Renal cortical epithelial cell (primary cell): ENCODE results near the gene HSPH1. TPM values are rescaled to one million over a fixed set of nuclear protein-coding genes. Genes with fewer than 3 reads are reported as not detected.
A peak's percentile ranks its signal among the peaks of the same experiment; 100 is the strongest.
"Not testable (repeated sequence)": the region's sequence is repeated elsewhere in the genome, so short reads cannot be mapped to it uniquely, and the experiment has no call there.

Source experiments
- DNase-seq: peaks from one replicate; pipeline ENCODE4 v3.0.0-alpha.2; 2011; ENCODE audit warnings: low read depth
- total RNA-seq: library from RNA; depleted of rRNA; stranded (reverse); fragments of >200 nt; gene quantifications from 2 replicates; pipeline ENCODE4 v1.2.3, GENCODE V29; 2014

Gene HSPH1
- total RNA-seq, 1 donor from 2014 or later, result 102 TPM

DNA sequence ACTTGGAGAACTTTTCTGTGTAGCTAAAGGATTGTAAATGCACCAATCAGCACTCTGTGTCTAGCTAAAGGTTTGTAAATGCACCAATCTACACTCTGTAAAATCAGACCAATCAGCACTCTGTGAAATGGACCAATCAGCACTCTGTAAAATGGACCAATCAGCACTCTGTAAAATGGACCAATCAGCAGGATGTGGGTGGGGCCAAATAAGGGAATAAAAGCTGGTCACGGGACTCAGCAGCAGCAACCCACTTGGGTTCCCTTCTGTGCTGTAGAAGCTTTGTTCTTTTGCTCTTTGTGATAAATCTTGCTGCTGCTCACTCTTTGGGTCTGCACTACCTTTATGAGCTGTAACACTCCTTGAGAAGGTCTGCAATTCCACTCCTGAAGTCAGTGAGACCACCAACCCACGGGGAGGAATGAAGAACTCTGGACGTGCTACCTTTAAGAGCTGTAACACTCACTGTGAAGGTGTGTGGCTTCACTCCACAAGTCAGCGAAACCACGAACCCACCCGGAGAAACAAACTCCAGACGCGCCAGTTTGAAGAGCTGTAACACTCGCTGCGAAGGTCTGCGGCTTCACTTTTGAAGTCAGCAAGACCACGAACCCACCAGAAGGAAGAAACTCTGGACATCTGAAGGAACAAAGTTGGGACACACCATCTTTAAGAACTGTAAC lies 16.2 kb upstream of the HSPH1 start:
- not testable (repeated sequence) for DNase-seq

DNA sequence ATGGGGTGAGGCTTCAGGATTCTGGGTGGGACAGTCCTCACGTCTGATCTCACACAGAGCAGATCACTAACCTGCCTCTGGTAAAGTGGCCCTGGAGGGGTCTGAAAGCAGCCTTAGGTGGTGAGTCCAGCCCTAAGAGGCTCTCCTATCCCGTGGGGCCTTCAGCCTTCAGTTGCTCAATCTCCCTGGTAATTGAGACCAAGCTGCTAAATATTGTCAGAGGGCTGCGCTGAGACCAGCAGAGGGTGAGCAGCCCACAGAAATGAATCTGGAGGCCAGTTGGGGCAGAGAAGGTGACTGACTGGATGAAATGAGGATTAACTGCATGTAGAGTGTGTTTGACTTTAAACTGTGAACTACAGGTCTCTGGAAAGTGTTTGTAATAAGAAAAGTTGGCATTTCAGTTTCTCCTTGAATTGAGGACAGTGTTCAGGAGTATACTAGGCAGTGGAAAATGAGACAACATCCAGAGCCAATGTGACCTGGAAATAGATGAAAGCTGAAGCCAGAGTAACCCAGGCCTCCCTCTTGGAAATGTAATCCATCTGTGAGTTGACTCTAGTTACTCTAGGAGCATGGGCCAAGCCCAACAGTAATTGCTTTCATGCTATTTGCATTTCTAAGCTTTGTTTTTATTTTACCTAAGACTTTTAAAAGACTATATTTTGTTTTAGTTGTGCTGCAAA lies 14.3 kb upstream of the HSPH1 start:
- no peak for DNase-seq

DNA sequence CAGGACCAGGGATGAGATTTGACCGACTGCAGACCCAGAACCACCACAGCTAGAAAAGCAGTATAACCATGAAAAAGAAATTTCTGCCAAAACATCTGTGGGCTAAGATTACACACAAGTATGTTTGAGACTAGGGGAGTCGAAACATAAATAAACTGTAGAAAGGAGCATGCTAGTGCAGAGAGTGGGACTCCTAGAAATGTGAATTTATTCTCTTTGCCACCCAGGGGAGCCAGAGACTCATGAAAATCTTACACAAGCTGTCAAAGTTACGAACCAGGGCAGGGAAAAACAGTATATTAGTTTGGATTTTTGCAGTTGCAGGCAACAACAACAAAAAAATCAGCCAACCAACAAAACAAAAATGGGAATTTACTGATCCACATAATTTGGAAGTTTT lies 12.3 kb upstream of the HSPH1 start:
- no peak for DNase-seq

DNA sequence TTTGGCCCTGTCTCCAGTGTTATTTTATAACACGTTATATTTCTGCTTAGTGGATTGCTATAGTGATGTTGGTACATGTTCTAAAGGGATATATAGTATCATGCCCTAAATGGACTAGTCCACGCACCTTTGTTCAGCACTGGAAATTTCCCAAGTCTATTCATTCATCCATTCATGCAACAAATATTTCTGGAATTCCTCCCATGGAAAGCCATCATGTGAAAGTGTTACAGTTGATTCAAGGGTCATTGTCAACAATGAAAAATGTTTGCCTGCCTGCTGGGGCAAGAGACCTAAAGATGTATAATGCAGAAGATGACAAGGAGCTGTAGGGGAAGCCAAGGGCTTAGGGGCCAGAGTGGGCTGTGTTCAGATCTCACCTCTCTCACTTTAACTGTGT lies 10.8 kb upstream of the HSPH1 start:
- peak; percentile 96 for DNase-seq

DNA sequence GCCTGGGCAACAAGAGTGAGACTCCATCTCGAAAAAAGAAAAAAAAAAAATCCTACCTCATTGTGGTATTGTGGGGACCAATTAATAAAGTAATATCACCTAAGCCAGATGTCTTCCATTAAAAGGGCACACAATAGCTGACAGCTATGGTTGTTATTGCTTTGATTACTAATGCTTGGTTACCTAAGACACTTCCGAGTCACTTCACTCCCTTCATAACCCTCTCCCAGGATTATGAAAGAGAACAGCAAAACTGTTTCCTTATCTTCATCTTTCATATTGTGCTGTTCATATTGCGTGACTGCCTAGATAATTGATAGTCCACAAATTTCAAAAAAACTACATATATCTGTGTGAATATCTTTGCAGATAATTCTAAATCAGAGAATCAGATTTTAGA lies 10.3 kb upstream of the HSPH1 start:
- DNase-seq, result peak; percentile 70

DNA sequence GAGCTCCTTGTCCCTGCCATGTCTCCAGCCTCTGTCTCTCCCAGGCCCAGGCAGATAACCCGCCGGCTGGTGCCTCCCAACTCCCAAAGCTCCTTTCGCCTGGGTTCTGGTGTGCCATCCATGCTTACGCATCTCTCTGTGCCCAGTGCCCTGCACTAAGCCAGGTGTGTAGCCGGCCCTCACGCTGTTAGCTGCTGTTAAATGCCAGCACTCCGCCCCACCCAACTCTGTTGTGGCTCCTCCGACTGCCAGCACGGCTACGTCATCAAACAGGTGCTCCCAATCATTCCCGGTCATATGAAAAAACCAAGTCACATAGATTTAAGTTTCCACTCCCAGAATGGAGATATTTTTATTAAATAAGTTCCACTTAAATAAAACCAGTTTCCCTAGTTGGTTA lies 7.0 kb upstream of the HSPH1 start:
- no peak for DNase-seq

DNA sequence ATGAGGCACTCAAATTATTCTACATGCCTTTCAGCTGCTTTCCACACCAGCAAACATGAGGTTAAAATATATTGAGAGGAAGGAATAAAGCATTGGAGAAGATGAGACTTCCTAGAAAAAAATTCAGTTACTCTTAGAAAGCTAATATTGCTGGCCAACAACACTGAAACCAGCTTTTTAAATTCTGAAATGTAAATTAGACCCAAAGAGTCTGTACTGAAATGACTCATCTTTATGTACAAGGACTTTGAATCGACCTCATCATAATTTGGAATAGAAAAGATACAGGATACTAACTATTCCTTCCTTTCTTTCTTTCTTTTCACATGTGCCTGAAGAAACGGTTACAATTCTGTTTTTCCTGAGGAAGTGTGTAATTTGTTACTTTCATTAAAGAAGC lies 6.5 kb upstream of the HSPH1 start:
- no peak for DNase-seq

GRCh38 chr13:31167490-31167889 lies 5.8 kb upstream of the HSPH1 start:
- DNase-seq, result no peak

DNA sequence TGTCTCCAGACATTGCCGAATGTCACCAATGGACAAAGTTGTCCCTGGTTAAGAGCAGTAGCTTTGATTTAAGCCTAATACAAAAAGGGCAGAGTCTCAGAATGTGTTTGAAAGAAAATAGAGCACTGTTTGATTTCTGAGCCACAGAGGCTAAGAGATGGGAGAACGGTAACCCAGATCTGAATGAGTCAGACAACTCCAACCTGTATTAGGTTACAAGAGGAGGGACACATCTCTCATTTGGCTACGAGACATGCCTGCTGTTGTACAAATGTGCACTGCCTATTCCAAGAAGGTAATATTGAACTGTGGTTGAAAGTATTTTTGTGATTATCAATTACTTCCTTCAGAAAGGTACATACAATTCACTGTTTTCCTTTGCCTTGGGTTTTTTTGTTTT lies 4.9 kb upstream of the HSPH1 start:
- peak; percentile 24 for DNase-seq

GRCh38 chr13:31162151-31163008 lies 676 bp upstream of the HSPH1 start:
- DNase-seq, result peak; percentile 96

GRCh38 chr13:31160857-31161556 lies 697 bp downstream of the HSPH1 start:
- DNase-seq, result peak; percentile 54

- peak; percentile 10 for DNase-seq
These were observed 2.4 kb downstream of the HSPH1 start for GRCh38 chr13:31159306-31159705.

- peak; percentile 6 for DNase-seq
These were observed 6.8 kb downstream of the HSPH1 start for GRCh38 chr13:31154939-31155338.

GRCh38 chr13:31151837-31152236 lies 9.9 kb downstream of the HSPH1 start:
- no peak for DNase-seq

GRCh38 chr13:31150315-31150985 lies 11.3 kb downstream of the HSPH1 start:
- DNase-seq, result no peak

DNA sequence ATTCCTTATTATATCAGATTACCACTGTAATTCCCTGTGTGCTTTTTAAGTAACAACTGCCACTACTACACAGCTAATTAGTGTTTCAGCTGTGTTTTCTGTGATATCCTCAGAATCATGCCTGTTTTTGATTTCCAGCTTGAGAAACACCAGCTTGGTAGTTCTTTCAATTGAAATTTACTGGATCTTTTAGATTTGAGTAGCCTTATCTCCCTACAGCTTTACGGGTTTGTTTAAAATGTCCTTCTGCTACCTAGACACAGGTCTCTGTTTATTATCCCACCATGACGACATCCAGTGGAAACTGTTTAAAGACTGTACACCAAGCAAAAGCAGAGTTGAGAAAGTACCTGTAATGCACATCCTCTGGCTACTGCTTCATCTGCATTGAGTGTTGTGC lies 12.1 kb downstream of the HSPH1 start:
- no peak for DNase-seq

DNA sequence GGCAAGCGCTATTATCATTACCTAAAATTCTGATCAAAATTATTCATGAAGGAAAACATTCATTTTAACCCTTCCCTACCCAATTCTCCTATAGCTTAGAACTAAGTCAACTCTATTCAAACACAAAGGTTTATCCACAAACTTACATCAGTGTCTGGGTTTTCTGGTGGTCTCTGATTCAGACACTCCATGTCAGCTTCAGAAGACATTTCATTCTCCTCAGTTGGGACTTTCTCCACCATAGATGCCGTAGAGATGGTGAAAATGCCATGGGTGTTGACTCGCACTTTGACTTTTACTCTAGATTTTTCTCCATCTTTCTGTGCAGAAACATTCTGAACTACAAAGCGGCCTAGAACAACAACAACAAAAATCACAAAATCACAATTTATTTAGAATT lies 16.3 kb downstream of the HSPH1 start:
- DNase-seq, result no peak

DNA sequence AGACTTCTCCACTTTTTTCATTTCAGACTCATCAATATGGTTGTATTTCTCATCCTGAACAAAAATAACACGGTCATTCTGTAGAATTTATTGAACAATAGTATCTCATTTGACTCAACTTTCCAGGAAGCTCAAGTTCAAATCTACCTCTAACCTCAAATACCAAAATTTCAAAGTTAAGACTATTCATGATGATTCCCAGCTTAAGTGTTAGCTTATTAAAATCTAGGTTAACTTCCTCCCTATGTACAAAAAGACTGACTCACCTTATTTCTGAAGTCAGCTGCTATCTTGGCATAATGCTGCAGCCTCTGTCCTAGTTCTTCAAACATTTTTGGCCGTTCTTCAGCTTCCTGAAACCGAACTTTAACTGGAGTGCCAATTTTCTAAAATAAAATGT lies 23.2 kb downstream of the HSPH1 start:
- DNase-seq, result no peak

GRCh38 chr13:31136724-31137123 lies 25.0 kb downstream of the HSPH1 start:
- DNase-seq, result no peak

DNA sequence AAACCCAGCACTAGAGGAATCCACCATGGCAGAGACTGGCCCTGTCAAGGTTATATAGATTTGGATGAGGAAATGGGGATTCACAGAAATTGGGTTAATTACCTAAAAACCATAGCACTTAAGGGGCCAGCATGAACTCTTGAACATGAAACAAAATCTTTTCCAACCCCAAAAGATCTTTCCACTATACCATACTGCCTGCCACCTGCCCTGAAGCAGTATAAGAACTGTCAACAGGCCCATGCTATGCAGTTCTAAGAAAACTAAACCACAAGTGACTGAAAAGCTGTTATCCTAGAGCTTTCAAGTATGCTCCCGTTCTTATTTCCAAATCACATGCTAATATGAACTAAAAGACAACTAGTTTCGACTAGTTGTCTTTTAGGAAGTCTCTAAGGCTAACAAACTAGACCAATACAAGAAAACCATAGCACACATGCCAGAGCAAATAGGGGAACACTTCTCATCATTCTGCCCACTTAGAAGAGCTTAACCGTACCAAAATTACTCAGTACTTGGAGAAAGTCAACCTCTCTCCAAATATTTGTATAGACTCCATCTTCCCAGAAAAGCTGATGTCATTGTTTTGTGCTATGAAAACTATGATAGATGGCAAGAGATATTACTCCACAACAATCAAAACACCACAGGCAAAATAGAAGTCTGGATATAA lies 27.5 kb downstream of the HSPH1 start:
- no peak for DNase-seq

DNA sequence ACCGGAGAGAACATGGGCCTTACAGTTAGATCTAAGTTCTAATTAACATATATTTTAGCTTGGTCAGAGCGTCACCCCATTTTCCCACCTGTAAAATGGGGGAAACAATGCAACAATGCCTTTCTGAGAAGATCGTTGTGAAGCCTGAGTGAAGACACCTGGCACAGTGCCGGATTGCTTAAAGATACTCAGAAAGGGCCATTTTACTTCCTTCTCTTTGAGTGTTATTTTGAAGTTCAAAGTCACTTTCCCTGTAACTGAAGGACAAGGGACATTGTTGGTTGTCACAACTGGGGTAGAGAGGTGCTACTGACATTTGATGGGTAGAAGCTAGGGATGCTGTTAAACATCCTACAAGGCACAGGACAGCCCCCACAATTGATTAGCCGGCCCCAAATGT lies 28.1 kb downstream of the HSPH1 start:
- DNase-seq, result no peak
